IPS-NIHi11 (cell line): ENCODE data around the gene ASIC4.

ENCODE experiments used
- DNase-seq: peaks from one replicate; pipeline ENCODE4 v3.0.0; 2012; ENCODE audit warnings: mixed read lengths, low spot score

Gene ASIC4

GRCh38 chr2:219536425-219536824 lies 22.1 kb downstream of the ASIC4 start:
- no peak for DNase-seq

- DNase-seq, result no peak
These were observed 22.7 kb downstream of the ASIC4 start for GRCh38 chr2:219536967-219537366.

- no peak for DNase-seq
These were observed 23.6 kb downstream of the ASIC4 start for GRCh38 chr2:219537657-219538488.

- no peak for DNase-seq
These were observed 24.2 kb downstream of the ASIC4 start for GRCh38 chr2:219538504-219538951.

- DNase-seq, result no peak
These were observed 24.9 kb downstream of the ASIC4 start for GRCh38 chr2:219538956-219539788.

- DNase-seq, result no peak
These were observed 25.8 kb downstream of the ASIC4 start for GRCh38 chr2:219539926-219540678.

- no peak for DNase-seq
These were observed 26.7 kb downstream of the ASIC4 start for GRCh38 chr2:219540784-219541504.

GRCh38 chr2:219541611-219542180 lies 27.4 kb downstream of the ASIC4 start:
- peak; percentile 86 for DNase-seq

- no peak for DNase-seq
These were observed 28.8 kb downstream of the ASIC4 start for GRCh38 chr2:219542931-219543595.

GRCh38 chr2:219543596-219544358 lies 29.5 kb downstream of the ASIC4 start, which contains the start of the genes CHPF and TMEM198:
CHPF (minus strand) TSS chr2:219543809; CDS start chr2:219543538, 271 bp downstream.
TMEM198 (plus strand) TSS chr2:219544028; CDS start chr2:219544728, 700 bp downstream.
- DNase-seq, result peak; percentile 96

GRCh38 chr2:219544567-219544966 lies 30.3 kb downstream of the ASIC4 start:
- DNase-seq, result no peak

- no peak for DNase-seq
These were observed 31.1 kb downstream of the ASIC4 start for GRCh38 chr2:219545295-219545942.

- DNase-seq, result no peak
These were observed 31.7 kb downstream of the ASIC4 start for GRCh38 chr2:219545943-219546352.

- no peak for DNase-seq
These were observed 33.3 kb downstream of the ASIC4 start for GRCh38 chr2:219547621-219548020.

GRCh38 chr2:219548990-219549389 lies 34.7 kb downstream of the ASIC4 start:
- DNase-seq, result no peak

GRCh38 chr2:219549619-219550018 lies 35.3 kb downstream of the ASIC4 start:
- no peak for DNase-seq

GRCh38 chr2:219551441-219552381 lies 37.4 kb downstream of the ASIC4 start:
- DNase-seq, result peak; percentile 52
